GM23338 (cell line): ENCODE data around the gene ELFN2. TPM values are rescaled to one million over a fixed set of nuclear protein-coding genes. Genes with fewer than 3 reads are reported as not detected.

Experiments used
- ATAC-seq: fragments of 200-7000 bp; cut with Tn5 transposase; 3 replicates; pipeline ENCODE4 v1.9.1; 2020
- DNase-seq: peaks from one replicate; pipeline ENCODE4 v3.0.0-alpha.2; 2015; ENCODE audit warnings: low spot score
- H2AFZ ChIP-seq: fragments of 200-600 bp; sonication (generic); 2 replicates; pipeline ENCODE4 v1.8.0; 2016; ENCODE audit warnings: antibody characterized with exemption, mild to moderate bottlenecking, moderate library complexity
- H3F3A ChIP-seq: fragments of 200-600 bp; sonication (generic); replicated peaks from 2 replicates; pipeline ENCODE4 v1.8.0; 2017; ENCODE audit warnings: antibody characterized with exemption, mixed run types, low read depth
- H3K27ac ChIP-seq: fragments of 200-600 bp; sonication (generic); 2 replicates; pipeline ENCODE4 v1.6.1; 2016; ENCODE audit warnings: low read depth
- H3K27me3 ChIP-seq: fragments of 200-600 bp; sonication (generic); 2 replicates; pipeline ENCODE4 v1.8.0; 2016; ENCODE audit warnings: mild to moderate bottlenecking, mixed run types, moderate library complexity; ENCODE audit not compliant: insufficient read depth
- H3K36me3 ChIP-seq: fragments of 200-600 bp; sonication (generic); 2 replicates; pipeline ENCODE4 v1.8.0; 2016; ENCODE audit warnings: mild to moderate bottlenecking; ENCODE audit not compliant: insufficient read depth
- H3K4me1 ChIP-seq: fragments of 200-600 bp; sonication (generic); 2 replicates; pipeline ENCODE4 v1.8.0; 2016; ENCODE audit warnings: mild to moderate bottlenecking, moderate library complexity; ENCODE audit not compliant: insufficient read depth
- H3K4me2 ChIP-seq: fragments of 200-600 bp; sonication (generic); 2 replicates; pipeline ENCODE4 v1.7.1; 2017; ENCODE audit warnings: mixed run types
- H3K4me3 ChIP-seq: fragments of 200-600 bp; sonication (generic); 2 replicates; pipeline ENCODE4 v1.6.1; 2016; ENCODE audit warnings: mixed run types
- H3K79me2 ChIP-seq: fragments of 200-600 bp; sonication (generic); replicated peaks from 2 replicates; pipeline ENCODE4 v1.8.0; 2017; ENCODE audit warnings: mild to moderate bottlenecking; ENCODE audit not compliant: insufficient read depth
- H3K9me2 ChIP-seq: fragments of 200-600 bp; sonication (generic); 2 replicates; pipeline ENCODE4 v1.8.0; 2017; ENCODE audit not compliant: insufficient read depth
- H4K20me1 ChIP-seq: fragments of 200-600 bp; sonication (generic); replicated peaks from 2 replicates; pipeline ENCODE4 v1.8.0; 2017; ENCODE audit warnings: mild to moderate bottlenecking; ENCODE audit not compliant: insufficient read depth
- H3K27ac Mint-ChIP-seq: 2 replicates; pipeline ENCODE4 v1.8.0; 2020; ENCODE audit warnings: inconsistent platforms, mild to moderate bottlenecking, moderate library complexity, mixed read lengths
- H3K27me3 Mint-ChIP-seq: 3 replicates; pipeline ENCODE4 v1.8.0; 2022; ENCODE audit warnings: low read depth, mild to moderate bottlenecking, moderate library complexity, mixed read lengths, inconsistent platforms; ENCODE audit not compliant: insufficient read depth, poor library complexity
- H3K36me3 Mint-ChIP-seq: 3 replicates; pipeline ENCODE4 v1.8.0; 2021; ENCODE audit warnings: low read depth, mild to moderate bottlenecking, inconsistent platforms, moderate library complexity, mixed read lengths
- H3K4me1 Mint-ChIP-seq: 3 replicates; pipeline ENCODE4 v1.8.0; 2020; ENCODE audit warnings: mild to moderate bottlenecking, inconsistent platforms, mixed read lengths
- H3K4me3 Mint-ChIP-seq: 3 replicates; pipeline ENCODE4 v1.8.0; 2021; ENCODE audit warnings: moderate library complexity, mild to moderate bottlenecking, inconsistent platforms, mixed read lengths
- H3K9me3 Mint-ChIP-seq: 3 replicates; pipeline ENCODE4 v1.8.0; 2020; ENCODE audit warnings: moderate library complexity, mild to moderate bottlenecking, inconsistent platforms, mixed read lengths
- CREB1 ChIP-seq: fragments of 250-450 bp; sonication (Bioruptor Pico); IDR thresholded peaks from 2 replicates; pipeline ENCODE4 v1.5.0; 2020; ENCODE audit warnings: low read depth, mild to moderate bottlenecking, moderate library complexity
- EZH2 ChIP-seq: fragments of 200-600 bp; sonication (generic); IDR thresholded peaks from one replicate; pipeline ENCODE4 v1.8.0; 2017; ENCODE audit warnings: antibody characterized with exemption, mild to moderate bottlenecking, low read depth; ENCODE audit not compliant: unreplicated experiment
- EZH2phosphoT487 ChIP-seq: fragments of 200-600 bp; sonication (generic); IDR thresholded peaks from one replicate; pipeline ENCODE4 v1.8.1; 2018; ENCODE audit warnings: antibody characterized with exemption; ENCODE audit not compliant: unreplicated experiment
- NANOG ChIP-seq: IDR thresholded peaks from 2 replicates; pipeline ENCODE4 v1.6.1; 2016; ENCODE audit warnings: antibody characterized with exemption, borderline replicate concordance
- POLR2AphosphoS5 ChIP-seq: IDR thresholded peaks from 2 replicates; pipeline ENCODE4 v1.6.1; 2016; ENCODE audit warnings: antibody characterized with exemption, low read depth
- STAT1 ChIP-seq: IDR thresholded peaks from one replicate; pipeline ENCODE4 v1.6.1; 2016; ENCODE audit warnings: antibody characterized with exemption; ENCODE audit not compliant: unreplicated experiment
- ZNF114 ChIP-seq: fragments of 250-450 bp; sonication (Bioruptor Pico); IDR thresholded peaks from 2 replicates; pipeline ENCODE4 v1.5.0; 2020; ENCODE audit warnings: mild to moderate bottlenecking, moderate library complexity
- polyA plus RNA-seq: library from polyadenylated mRNA; unstranded; fragments of >200 nt; fragmentation: Nextera tagmentation; extraction: Ambion mirVana; gene quantifications from 2 replicates; pipeline ENCODE4 v1.2.1, GENCODE V29; 2016
- total RNA-seq: library from RNA; depleted of rRNA; stranded (reverse); fragments of >200 nt; shearing (Covaris generic); gene quantifications from 2 replicates; pipeline ENCODE4 v1.2.3, GENCODE V29; 2014
- TF ChIP-seq, protein P1 (sequence below), 2 experiments: fragments of 200-600 bp in 1 of 2; sonication (generic) in 1 of 2; conservative IDR thresholded peaks; 2 replicates each; pipeline versions ENCODE4 v1.5.1 to v1.6.1; 2016 to 2017; ENCODE audit warnings: antibody characterized with exemption in 2 of 2, low read depth in 2 of 2, mild to moderate bottlenecking in 2 of 2, moderate library complexity in 1 of 2
- TF ChIP-seq, protein P2 (sequence below): fragments of 250-450 bp; sonication (Bioruptor Pico); IDR thresholded peaks from 2 replicates; pipeline ENCODE4 v1.5.0; 2020; ENCODE audit warnings: mild to moderate bottlenecking, moderate library complexity
- TF ChIP-seq, protein P3 (sequence below): IDR thresholded peaks from 2 replicates; pipeline ENCODE4 v1.6.1; 2016; ENCODE audit warnings: antibody characterized with exemption

Gene ELFN2
- total and polyA plus RNA-seq, 2 experiments from 2014 or later, result 0.18 to 0.35 TPM

DNA sequence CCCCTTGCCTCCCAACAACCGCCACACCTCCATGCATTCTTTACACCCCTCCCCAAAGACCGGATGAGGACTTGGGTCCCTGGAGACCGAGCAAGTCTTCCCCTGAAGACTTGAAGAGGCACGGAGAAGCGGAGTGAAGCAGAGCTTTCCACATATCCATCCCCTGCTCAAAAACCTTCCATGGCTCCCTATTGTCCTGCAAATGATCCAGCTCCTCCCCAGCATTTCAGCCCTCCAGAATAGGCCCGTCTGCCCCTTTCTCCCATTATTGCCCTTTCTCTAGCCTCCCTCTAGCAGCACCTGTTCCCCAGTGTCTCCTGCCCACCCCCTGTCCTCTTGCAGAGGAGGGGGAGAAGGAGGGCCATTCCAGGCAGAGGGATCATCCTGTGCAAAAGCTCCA, 85.2 kb downstream of the ELFN2 start:
- Histone ChIP-seq H2AFZ (no peak overlapping the region), H3K4me1 (peaks cover 12% of the 10 kb centered on the region), H3K9me2 (no peaks in the 10 kb centered on the region), H3K79me2 (no peaks in the 10 kb centered on the region), H3K27ac (no peak overlapping the region), H3K4me3 (no peak overlapping the region), H3F3A (no peaks in the 10 kb centered on the region), H3K27me3 (no peaks in the 10 kb centered on the region), H3K4me2 (no peak overlapping the region), H3K36me3 (no peaks in the 10 kb centered on the region), H4K20me1 (no peaks in the 10 kb centered on the region)
- Mint-ChIP-seq H3K9me3 (no peaks in the 10 kb centered on the region), H3K27me3 (peaks cover 10% of the 10 kb centered on the region), H3K4me1 (peaks cover 28% of the 10 kb centered on the region), H3K27ac (no peak overlapping the region), H3K4me3 (no peak overlapping the region), H3K36me3 (no peaks in the 10 kb centered on the region)
- ATAC-seq (no peak; the same call in 2 of the 3 replicates), DNase-seq (no peak)
- no peak for TF ChIP-seq EZH2
- TF ChIP-seq, protein P1, sequence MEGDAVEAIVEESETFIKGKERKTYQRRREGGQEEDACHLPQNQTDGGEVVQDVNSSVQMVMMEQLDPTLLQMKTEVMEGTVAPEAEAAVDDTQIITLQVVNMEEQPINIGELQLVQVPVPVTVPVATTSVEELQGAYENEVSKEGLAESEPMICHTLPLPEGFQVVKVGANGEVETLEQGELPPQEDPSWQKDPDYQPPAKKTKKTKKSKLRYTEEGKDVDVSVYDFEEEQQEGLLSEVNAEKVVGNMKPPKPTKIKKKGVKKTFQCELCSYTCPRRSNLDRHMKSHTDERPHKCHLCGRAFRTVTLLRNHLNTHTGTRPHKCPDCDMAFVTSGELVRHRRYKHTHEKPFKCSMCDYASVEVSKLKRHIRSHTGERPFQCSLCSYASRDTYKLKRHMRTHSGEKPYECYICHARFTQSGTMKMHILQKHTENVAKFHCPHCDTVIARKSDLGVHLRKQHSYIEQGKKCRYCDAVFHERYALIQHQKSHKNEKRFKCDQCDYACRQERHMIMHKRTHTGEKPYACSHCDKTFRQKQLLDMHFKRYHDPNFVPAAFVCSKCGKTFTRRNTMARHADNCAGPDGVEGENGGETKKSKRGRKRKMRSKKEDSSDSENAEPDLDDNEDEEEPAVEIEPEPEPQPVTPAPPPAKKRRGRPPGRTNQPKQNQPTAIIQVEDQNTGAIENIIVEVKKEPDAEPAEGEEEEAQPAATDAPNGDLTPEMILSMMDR (conservative IDR thresholded peaks at IDR 0.05; ENCODE audit: low read depth in 2 of 2), result no peak
- no peak for TF ChIP-seq ZNF114 (CRISPR knock-in tag)
- TF ChIP-seq, protein P2, sequence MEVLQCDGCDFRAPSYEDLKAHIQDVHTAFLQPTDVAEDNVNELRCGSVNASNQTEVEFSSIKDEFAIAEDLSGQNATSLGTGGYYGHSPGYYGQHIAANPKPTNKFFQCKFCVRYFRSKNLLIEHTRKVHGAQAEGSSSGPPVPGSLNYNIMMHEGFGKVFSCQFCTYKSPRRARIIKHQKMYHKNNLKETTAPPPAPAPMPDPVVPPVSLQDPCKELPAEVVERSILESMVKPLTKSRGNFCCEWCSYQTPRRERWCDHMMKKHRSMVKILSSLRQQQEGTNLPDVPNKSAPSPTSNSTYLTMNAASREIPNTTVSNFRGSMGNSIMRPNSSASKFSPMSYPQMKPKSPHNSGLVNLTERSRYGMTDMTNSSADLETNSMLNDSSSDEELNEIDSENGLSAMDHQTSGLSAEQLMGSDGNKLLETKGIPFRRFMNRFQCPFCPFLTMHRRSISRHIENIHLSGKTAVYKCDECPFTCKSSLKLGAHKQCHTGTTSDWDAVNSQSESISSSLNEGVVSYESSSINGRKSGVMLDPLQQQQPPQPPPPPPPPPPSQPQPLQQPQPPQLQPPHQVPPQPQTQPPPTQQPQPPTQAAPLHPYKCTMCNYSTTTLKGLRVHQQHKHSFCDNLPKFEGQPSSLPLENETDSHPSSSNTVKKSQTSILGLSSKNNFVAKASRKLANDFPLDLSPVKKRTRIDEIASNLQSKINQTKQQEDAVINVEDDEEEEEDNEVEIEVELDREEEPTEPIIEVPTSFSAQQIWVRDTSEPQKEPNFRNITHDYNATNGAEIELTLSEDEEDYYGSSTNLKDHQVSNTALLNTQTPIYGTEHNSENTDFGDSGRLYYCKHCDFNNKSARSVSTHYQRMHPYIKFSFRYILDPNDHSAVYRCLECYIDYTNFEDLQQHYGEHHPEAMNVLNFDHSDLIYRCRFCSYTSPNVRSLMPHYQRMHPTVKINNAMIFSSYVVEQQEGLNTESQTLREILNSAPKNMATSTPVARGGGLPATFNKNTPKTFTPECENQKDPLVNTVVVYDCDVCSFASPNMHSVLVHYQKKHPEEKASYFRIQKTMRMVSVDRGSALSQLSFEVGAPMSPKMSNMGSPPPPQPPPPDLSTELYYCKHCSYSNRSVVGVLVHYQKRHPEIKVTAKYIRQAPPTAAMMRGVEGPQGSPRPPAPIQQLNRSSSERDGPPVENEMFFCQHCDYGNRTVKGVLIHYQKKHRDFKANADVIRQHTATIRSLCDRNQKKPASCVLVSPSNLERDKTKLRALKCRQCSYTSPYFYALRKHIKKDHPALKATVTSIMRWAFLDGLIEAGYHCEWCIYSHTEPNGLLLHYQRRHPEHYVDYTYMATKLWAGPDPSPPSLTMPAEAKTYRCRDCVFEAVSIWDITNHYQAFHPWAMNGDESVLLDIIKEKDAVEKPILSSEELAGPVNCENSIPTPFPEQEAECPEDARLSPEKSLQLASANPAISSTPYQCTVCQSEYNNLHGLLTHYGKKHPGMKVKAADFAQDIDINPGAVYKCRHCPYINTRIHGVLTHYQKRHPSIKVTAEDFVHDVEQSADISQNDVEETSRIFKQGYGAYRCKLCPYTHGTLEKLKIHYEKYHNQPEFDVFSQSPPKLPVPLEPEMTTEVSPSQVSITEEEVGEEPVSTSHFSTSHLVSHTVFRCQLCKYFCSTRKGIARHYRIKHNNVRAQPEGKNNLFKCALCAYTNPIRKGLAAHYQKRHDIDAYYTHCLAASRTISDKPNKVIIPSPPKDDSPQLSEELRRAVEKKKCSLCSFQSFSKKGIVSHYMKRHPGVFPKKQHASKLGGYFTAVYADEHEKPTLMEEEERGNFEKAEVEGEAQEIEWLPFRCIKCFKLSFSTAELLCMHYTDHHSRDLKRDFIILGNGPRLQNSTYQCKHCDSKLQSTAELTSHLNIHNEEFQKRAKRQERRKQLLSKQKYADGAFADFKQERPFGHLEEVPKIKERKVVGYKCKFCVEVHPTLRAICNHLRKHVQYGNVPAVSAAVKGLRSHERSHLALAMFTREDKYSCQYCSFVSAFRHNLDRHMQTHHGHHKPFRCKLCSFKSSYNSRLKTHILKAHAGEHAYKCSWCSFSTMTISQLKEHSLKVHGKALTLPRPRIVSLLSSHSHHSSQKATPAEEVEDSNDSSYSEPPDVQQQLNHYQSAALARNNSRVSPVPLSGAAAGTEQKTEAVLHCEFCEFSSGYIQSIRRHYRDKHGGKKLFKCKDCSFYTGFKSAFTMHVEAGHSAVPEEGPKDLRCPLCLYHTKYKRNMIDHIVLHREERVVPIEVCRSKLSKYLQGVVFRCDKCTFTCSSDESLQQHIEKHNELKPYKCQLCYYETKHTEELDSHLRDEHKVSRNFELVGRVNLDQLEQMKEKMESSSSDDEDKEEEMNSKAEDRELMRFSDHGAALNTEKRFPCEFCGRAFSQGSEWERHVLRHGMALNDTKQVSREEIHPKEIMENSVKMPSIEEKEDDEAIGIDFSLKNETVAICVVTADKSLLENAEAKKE (CRISPR knock-in tag), result no peak
- no peak for TF ChIP-seq STAT1
- no peak for TF ChIP-seq POLR2AphosphoS5
- TF ChIP-seq NANOG, result no peak
- no peak for TF ChIP-seq CREB1 (CRISPR knock-in tag)
- TF ChIP-seq, protein P3, sequence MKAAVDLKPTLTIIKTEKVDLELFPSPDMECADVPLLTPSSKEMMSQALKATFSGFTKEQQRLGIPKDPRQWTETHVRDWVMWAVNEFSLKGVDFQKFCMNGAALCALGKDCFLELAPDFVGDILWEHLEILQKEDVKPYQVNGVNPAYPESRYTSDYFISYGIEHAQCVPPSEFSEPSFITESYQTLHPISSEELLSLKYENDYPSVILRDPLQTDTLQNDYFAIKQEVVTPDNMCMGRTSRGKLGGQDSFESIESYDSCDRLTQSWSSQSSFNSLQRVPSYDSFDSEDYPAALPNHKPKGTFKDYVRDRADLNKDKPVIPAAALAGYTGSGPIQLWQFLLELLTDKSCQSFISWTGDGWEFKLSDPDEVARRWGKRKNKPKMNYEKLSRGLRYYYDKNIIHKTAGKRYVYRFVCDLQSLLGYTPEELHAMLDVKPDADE, result no peak
- TF ChIP-seq EZH2phosphoT487, result no peak
